ENCODE data around the gene USHBP1.

Gene USHBP1

GRCh38 chr19:17216058-17216670 lies 48.4 kb downstream of the USHBP1 start:
- DNase-seq (ENCODE audit: extremely low read depth, low read depth): no peak
- TF ChIP-seq CTCF (IDR thresholded peaks at IDR 0.05; ENCODE audit: low read depth, low read length): no peak

GRCh38 chr19:17215127-17215971 lies 49.2 kb downstream of the USHBP1 start, which contains the start of gene USE1:
TSS of gene USE1 (plus strand) at chr19:17215357. CDS start at chr19:17215406, 49 bp downstream.
- no peak for TF ChIP-seq CTCF (IDR thresholded peaks at IDR 0.05; ENCODE audit: low read depth, low read length)
- peak; percentile 75 for DNase-seq (ENCODE audit: extremely low read depth, low read depth)

GRCh38 chr19:17214508-17215126 lies 49.9 kb downstream of the USHBP1 start:
- no peak for DNase-seq (ENCODE audit: extremely low read depth, low read depth)
- no peak for TF ChIP-seq CTCF (IDR thresholded peaks at IDR 0.05; ENCODE audit: low read depth, low read length)

- no peak for DNase-seq (ENCODE audit: extremely low read depth, low read depth)
- no peak for TF ChIP-seq CTCF (IDR thresholded peaks at IDR 0.05; ENCODE audit: low read depth, low read length)
Measured at GRCh38 chr19:17213334-17213733, 51.2 kb downstream of the USHBP1 start.

- TF ChIP-seq CTCF (IDR thresholded peaks at IDR 0.05; ENCODE audit: low read depth, low read length): no peak
- DNase-seq (ENCODE audit: extremely low read depth, low read depth): no peak
Measured at GRCh38 chr19:17211547-17212446, 52.7 kb downstream of the USHBP1 start.

- no peak for DNase-seq (ENCODE audit: extremely low read depth, low read depth)
- TF ChIP-seq CTCF (IDR thresholded peaks at IDR 0.05; ENCODE audit: low read depth, low read length): no peak
Measured at GRCh38 chr19:17210296-17210695, 54.2 kb downstream of the USHBP1 start.
